Inflammatory macrophage (primary cell): ENCODE results near the gene KIF21B.
A peak's percentile ranks its signal among the peaks of the same experiment; 100 is the strongest.

ENCODE experiments used
- DNase-seq, 2 donors: peaks; one replicate each; pipeline ENCODE4 v3.0.0-alpha.2; 2020 to 2022
- total RNA-seq, 18 experiments: gene quantifications; one replicate each; lab custom pipeline; 2026; ENCODE audit warnings: mixed read lengths in 6 of 18, inconsistent platforms in 2 of 18; lab: John Stamatoyannopoulos, UW

The KIF21B gene, protein sequence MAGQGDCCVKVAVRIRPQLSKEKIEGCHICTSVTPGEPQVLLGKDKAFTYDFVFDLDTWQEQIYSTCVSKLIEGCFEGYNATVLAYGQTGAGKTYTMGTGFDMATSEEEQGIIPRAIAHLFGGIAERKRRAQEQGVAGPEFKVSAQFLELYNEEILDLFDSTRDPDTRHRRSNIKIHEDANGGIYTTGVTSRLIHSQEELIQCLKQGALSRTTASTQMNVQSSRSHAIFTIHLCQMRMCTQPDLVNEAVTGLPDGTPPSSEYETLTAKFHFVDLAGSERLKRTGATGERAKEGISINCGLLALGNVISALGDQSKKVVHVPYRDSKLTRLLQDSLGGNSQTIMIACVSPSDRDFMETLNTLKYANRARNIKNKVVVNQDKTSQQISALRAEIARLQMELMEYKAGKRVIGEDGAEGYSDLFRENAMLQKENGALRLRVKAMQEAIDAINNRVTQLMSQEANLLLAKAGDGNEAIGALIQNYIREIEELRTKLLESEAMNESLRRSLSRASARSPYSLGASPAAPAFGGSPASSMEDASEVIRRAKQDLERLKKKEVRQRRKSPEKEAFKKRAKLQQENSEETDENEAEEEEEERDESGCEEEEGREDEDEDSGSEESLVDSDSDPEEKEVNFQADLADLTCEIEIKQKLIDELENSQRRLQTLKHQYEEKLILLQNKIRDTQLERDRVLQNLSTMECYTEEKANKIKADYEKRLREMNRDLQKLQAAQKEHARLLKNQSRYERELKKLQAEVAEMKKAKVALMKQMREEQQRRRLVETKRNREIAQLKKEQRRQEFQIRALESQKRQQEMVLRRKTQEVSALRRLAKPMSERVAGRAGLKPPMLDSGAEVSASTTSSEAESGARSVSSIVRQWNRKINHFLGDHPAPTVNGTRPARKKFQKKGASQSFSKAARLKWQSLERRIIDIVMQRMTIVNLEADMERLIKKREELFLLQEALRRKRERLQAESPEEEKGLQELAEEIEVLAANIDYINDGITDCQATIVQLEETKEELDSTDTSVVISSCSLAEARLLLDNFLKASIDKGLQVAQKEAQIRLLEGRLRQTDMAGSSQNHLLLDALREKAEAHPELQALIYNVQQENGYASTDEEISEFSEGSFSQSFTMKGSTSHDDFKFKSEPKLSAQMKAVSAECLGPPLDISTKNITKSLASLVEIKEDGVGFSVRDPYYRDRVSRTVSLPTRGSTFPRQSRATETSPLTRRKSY (N-terminal part only)
- total RNA-seq: 5.0 to 33.8 (median 12.8) reads per million in 18 experiments

GRCh38 chr1:201023517-201023902 lies at the start of gene KIF21B:
Gene KIF21B, minus strand, starts transcription at chr1:201023714. Its CDS starts 331 bp downstream, at chr1:201023383.
- DNase-seq: peak; percentile 75 to 82

- no peak for DNase-seq
Observed at GRCh38 chr1:201072922-201073321, 49.4 kb upstream of the KIF21B start.

DNA sequence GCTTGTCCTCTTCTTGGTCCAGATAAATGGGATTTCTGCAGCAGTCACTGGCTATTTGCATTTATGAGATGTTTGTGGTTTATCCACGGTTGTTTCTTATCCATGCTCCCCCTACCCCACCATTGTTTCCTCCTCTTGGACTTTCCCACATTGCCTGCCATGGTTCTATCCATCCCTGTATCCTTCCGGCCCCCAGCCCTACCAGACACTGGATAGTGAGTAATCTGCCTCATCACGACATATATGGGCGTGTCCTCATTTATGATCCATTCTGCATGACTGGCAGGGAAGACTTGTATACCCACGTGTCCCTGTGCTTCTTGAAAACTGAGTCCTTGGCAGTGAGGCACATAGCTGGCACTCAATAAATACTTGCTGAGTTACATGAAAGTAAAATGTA lies 48.6 kb upstream of the KIF21B start:
- no peak for DNase-seq

DNA sequence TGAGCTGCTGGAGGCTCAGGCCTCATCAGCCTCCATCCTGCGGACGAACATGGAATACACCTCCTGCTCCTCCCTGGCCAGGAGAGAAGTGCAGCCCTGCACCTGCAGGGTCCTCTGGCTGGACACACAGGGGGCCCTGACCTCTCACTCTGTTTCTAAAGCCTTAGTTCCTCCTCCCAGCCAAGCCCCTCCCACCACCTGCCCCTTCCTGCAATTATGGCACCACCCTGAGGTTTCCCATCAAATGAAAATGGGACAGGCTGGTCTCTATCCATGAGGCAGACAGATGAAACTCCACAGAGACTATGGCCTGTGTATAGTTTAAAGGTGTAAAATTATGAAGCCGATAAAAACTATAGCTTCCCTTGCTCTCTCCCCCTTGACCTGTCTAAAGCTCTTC lies 46.1 kb upstream of the KIF21B start:
- no peak for DNase-seq

GRCh38 chr1:201068976-201069375 lies 45.5 kb upstream of the KIF21B start:
- no peak for DNase-seq

GRCh38 chr1:201066986-201067385 lies 43.5 kb upstream of the KIF21B start:
- no peak for DNase-seq

DNA sequence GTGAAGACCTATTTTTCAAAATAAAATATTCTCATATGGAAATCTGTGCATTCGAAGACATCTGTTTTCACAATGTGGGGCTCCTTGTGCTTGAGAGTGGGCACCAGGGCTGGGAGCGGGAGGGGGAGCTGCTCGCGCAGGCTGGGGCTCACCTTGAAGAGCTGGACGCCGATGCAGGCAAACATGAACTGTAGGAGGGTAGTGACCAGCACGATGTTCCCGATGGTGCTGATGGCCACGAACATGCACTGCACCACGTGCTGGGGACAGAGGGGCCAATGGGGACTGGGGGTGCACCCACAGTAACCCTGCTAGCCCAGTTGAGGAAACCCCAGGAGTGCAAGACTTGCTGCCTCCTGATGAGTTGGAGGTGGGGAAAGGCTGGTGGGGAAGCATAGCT lies 42.2 kb upstream of the KIF21B start:
- no peak for DNase-seq

- no peak for DNase-seq
Observed at GRCh38 chr1:201064806-201065205, 41.3 kb upstream of the KIF21B start.

DNA sequence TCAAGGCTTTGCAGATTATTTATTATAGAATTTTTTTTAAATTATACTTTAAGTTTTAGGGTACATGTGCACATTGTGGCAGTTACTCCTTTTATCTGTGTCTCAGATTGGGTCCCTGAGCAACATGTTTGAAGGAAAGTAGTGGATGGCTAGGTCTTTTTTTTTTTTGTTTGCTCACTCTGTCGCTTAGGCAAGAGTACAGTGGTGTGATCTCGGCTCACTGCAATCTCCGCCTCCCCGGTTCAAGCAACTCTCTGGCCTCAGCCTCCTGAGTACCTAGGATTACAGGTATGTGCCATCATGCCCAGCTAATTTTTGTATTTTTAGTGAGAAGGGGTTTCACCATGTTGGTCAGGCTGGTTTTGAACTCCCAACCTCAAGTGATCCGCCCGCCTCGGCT lies 39.6 kb upstream of the KIF21B start:
- DNase-seq: no peak

GRCh38 chr1:201062511-201063091 lies 39.1 kb upstream of the KIF21B start:
- DNase-seq: no peak

GRCh38 chr1:201061886-201062285 lies 38.4 kb upstream of the KIF21B start:
- DNase-seq: no peak

DNA sequence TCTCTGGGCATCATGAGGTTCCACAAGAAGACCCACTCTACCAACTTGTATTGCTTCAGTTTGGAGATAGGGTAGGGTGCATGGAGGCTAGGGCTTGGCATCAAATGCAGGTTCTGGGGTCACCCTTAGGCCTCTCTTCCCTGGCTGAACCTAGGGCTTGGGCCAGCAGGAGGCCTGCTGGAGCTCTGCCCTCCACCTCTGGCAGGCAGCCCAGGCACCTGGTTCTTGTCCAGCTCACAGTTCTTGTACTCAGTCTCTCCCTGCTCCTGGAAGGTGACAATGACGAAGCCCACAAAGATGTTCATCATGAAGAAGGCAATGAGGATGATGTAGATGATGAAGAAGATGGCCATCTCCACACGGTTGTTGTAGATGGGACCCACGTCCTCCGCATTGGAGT lies 37.5 kb upstream of the KIF21B start:
- no peak for DNase-seq

GRCh38 chr1:201060586-201060985 lies 37.1 kb upstream of the KIF21B start:
- DNase-seq: no peak

DNA sequence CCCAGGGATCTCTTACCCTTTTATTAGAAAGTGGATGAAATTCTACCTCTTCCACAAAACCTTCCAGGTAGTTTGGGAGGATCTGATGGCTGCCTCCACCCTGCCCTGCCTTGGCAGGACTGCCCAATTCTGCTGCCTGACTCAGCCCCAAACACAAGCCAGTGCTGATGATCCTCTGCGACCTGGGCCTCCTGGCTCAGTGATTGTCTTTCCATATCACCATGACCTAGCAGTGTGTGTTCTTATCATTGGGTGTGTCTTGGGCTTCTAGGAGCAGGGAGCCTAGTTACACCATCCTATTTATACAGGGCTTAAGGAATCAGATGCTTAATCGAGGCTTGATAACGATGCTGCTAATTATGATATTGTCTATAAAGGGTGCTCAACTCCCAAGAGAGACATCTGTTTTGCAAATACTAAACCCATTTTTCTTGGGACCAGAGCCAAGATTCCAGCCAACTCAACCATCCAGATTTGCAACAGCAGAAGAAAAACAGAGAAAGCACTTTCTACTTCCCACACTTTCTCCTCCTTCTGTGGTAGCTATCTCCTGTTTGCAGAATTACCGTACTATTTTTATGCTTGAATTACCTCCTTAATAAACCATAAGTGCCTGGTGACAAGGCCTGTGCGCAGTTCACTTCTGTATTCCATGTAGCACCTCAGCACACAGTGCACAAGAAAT lies 36.5 kb upstream of the KIF21B start:
- no peak for DNase-seq

DNA sequence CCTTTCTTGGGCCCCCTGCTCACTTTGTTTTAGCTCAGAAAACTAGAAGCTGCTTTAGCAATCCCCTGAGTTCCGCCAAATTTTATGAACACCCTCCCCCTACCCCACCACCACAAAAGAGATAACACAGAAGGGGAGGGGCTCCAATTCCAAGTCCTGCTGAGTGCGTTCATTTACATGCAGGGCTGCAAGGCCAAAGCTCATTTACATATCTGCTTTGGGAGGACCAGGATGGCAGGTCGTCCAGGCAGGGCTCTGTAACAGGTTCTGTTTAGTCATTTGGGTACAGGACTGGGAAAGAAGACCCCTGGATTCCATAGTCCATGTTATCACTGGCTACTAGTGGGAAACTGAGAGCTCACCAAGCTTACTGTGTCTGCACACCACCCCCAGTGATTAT lies 35.9 kb upstream of the KIF21B start:
- no peak for DNase-seq

DNA sequence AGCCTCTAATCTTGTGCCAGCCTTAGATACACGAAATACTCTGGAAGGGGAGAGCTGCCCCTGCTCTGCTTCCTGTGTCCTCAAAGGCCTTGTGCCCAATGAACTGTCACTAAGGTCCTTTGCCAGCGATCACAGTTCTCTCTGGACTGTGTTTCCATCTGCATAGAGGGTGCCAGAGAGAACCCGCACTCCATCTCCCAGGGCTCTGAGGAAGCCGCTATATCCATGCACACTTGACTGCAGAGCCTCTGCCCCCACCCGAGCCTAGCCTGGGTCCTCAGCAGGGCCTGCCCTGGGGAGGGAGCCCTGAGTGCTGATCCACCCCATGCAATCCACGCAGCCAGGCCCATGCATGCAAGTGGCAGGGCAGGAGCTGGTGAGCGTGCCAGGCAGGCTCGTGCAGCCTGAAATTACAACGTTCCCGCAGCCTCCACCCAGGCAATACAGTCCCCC lies 30.6 kb upstream of the KIF21B start:
- DNase-seq: no peak

DNA sequence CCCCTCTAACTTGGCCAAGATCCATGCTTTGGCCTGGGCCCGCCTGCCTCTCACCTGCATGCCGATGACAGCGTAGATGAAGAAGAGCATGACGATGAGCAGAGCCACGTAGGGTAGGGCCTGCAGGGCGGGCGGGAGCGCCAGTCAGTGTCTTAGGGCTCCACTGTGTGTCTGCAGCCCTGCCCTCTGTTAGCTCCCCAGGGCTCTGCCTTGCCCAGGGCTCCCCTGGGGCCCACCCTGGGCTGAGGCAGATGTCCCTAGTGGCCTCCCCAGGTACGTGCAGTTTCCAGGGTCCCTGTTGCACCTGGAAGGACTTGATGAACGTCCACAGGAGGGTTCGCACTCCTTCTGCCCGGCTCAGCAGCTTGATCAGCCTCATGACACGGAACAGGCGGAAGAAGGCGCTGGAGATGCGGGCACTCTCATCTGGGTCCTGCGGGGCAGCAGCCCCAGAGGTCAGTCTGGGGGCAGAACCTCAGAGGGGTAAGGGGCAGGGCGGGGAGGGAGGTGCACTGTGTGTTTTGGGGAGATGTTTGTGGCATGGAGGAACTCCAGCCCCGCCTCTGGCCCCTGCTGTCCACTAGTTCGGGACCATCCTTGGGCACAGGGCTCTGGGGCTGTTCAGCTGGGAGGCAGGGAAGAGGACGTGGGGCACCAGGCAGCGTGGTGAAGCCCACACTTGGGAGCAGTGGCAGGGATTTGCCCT lies 29.8 kb upstream of the KIF21B start:
- no peak for DNase-seq

- DNase-seq: no peak
Observed at GRCh38 chr1:201051399-201051798, 27.9 kb upstream of the KIF21B start.

- no peak for DNase-seq
Observed at GRCh38 chr1:201050515-201051277, 27.2 kb upstream of the KIF21B start.

GRCh38 chr1:201049248-201049831 lies 25.8 kb upstream of the KIF21B start:
- DNase-seq: no peak
